ENCODE data around the gene TTC39C.
A peak's percentile ranks its signal among the peaks of the same experiment; 100 is the strongest.
"Not testable (repeated sequence)": the region's sequence is repeated elsewhere in the genome, so short reads cannot be mapped to it uniquely, and the experiment has no call there.

The TTC39C gene

DNA sequence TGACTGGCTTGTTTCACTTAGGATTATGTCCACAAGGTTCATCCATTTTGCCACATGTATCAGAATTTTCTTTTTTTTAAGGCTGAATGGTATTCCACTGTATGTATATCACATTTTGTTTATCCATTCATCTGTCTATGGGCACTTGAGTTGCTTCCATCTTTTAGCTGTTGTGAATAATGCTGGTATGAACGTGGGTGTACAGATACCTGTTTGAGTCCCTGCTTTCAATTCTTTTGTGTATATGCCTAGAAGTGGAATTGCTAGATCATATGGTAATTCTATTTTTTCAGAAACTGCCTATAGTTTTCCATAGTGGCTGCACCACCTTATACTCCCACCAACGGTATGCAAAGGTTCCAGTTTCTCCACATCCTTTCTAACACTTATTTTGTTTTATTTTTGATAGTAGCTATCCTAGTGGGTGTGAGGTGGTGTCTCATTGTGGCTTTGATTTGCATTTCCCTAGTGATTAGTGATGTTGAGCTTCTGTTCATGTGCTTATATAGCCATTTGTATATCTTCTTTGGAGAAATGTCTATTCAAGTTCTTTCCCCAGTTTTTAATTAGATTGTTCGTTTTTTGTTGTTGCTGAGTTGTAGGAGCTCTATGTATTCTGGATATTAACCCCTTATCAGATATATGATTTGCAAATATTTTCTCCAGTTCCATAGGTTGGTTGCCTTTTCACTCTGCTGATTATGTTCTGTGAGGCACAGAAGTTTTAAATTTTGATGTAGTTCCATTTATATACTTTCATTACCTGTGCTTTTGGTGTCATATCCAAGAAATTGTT, 40.7 kb downstream of the TTC39C start:
- no peak for DNase-seq

DNA sequence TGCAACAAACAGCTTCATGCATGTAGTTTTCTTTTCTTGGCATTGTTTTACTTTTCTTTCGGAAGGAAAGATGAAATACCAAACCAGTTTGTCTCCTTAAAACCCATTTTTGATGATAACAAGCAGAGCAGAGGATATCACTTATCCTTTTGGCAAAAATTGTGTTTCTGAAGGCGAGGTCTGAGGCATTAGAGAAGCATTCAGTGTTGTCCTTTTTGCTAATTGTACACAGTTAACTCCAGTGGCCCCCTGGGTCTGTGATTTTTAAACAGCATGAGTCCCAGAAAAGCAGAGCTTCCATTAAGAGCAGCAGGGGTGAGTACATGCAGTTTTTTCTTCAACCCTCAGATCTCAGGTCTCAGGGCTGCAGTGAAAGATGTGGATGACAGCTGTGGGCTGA, 41.3 kb downstream of the TTC39C start:
- DNase-seq = no peak

DNA sequence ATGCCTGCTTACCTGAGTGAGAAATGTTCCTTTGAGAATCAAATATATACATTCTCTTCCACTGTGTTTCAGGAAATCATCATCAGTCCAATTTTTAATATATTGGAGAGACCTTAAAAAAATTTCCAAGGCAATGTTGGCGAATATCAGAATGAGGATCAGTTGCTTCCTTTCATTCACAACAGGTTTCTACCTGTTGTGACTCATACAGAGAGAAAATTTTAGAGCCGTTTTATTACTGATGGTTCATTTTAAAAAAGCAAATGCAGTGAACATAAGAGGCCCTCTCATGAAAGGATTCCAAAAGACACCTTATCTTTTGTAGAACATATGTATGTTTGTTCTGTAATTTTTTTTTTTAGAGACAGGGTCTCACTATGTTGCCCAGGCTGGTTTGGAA, 42.0 kb downstream of the TTC39C start:
- no peak for DNase-seq

DNA sequence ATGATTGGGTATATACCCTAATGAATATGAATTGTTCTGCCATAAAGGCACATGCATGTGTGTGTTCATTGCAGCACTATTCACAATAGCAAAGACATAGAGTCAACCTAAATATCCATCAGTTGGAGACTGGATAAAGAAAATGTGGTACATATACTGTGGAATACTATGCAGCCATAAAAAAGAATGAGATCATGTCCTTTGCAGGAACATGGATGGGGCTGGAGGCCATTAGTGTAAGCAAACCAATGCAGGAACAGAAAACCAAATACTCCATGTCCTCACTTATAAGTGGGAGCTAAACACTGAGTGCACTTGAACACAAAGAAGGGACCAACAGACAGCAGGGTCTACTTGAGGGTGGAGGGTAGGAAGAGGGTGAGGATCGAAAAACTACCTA, 43.2 kb downstream of the TTC39C start:
- no peak for DNase-seq

DNA sequence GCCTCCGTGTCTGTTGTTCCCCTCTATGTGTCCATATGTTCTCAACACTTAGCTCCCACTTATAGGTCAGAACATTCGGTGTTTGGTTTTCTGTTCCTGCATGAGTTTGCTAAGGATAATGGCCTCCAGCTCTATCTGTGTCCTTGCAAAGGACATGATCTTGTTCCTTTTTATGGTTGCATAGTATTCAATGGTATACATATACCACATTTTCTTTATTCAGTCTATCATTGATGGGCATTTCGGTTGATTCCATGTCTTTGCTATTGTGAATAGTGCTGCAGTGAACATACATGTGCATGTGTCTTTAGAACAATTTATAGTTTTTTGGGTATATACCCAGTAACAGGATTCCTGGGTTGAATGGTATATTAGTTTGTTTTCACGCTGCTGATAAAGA, 44.8 kb downstream of the TTC39C start:
- DNase-seq = not testable (repeated sequence)

DNA sequence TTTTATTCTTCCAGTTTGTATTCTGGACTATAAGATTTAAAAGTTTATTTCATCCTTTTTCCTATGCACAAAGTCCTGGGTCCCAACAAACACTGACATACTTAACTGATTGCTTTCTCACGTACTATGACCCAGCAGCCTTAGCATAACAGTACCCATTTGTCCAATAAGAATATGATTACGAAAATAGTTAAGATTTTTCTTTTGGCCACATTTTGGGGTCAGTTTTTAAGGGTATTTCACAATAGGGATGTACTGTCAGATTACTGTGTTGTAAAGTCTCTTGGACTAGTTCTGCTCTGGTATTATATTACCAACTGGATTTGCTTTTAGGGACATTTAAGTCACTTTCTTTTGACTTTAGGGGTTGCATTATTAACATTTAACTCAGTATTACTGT, 46.1 kb downstream of the TTC39C start:
- DNase-seq = peak; percentile 62

DNA sequence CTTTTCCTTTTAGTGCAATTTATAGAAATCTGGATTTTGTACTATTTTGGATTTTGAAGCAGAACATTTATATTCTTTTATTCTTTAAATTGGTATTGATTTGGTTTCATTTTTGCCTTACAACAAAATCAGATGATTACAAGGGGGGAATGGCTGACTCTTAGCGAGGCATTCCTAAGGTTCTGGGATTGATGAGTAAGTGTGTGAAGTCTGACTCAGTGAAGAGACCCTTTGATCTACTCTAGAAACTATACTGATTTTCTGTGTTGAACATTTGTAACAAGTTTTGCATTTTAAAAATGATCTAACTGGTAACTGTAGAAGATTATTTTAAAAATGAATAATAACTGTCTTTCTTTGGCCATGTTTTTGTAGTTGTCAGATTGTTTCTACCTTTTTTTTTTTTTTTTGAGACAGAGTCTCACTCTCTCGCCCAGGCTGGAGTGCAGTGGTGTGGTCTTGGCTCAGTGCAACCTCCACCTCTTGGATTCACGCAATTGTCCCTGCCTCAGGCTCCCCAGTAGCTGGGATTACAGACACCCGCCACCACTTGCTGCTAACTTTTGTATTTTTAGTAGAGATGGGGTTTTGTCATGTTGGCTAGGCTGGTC, 48.7 kb downstream of the TTC39C start:
- no peak for DNase-seq

DNA sequence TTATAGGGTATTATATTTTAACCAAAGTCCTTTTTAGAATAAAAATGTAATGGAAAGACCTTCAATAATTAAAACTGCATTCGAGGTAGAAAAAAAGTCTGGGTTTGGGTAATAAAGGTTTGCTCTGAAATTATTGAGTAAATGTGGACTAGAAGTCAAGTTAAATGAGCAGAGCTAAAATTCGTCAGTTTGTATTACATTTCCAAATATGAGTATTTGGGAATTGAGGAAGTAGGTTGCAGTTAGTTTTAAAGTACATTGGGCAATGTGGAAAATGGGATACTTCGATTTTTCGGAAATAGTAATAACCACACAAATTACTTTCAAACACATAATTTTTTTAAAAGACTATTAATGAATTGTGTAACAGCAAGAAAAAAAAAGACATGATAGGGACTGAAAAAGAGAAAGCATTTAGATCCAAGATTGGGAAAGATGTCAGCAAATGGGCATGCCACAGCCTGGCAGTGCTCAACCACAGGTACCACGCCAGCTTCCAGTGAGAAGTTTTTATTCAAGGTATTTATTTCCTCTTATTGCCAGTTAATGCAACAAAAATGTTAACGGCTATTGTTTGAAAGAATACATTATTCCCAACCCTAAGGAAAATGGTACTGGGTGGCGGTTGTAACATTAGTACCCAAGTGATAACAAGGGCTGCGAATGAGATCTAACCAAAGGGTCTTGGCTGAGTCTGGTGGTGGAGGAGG, 50.0 kb downstream of the TTC39C start:
- DNase-seq = no peak

DNA sequence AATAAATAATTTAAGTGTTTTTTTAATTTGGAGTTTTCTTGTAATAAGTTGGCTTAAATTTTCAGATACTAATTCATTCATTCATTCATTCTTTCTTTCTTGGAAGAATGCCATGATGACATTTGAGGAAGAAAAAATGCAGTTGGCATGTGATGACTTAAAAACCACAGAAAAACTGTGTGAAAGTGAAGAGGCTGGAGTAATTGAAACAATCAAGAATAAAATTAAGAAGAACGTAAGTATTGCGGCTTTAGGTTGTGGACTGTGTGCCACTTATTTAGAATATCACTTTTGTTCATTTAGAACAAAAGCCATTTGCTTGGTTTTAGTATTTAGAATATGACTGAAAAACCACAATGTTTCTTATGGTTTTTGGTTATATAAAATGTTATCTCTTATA, 51.4 kb downstream of the TTC39C start:
- peak; percentile 14 for DNase-seq

DNA sequence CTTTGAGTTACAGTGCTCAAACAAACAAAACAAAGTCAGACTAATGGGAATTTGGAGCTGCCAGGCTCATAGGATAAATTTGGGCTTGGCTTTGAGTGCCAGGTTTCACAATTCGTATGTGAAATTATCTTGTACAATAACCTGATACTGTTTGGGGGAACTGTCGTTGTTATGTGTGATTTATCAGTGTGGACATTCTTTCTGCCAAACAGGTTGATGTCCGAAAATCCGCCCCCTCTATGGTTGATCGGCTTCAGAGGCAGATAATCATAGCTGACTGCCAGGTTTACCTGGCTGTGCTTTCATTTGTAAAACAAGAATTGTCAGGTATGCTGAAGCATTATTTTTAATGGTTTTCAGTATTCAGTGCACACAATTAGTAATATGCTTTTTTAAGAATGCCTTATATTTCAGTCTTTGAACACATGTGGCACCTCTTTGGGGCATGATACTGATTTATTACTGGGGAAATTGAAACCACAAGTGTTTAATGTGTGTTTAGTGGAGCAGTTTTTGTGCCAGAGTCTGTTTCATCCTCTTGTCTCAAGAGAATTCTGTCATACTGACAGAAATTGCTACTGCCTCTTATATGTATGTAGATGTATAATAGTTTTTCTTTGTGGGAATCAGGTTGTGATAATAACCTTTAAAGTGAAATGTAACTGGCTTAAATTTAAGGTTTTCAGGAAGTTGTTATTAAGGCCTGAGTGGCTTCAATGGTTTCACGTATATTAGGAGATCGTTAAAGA, 54.6 kb downstream of the TTC39C start:
- DNase-seq = no peak

DNA sequence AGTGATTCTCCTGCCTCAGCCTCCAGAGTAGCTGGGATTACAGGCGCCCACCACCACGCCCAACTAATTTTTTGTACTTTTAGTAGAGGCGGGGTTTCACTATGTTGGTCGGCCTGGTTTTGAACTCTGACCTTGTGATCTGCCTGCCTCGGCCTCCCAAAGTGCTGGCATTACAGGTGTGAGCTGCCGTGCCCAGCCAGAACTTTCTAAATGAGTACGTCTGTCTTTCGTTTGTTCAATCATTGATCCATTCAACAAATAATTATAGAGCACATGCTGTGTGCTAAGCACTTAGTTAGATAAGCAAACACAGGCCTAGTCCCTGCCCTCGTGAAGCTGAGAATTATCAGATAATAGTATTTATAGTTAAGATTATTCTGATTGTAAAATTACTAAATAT, 56.5 kb downstream of the TTC39C start:
- DNase-seq = no peak

DNA sequence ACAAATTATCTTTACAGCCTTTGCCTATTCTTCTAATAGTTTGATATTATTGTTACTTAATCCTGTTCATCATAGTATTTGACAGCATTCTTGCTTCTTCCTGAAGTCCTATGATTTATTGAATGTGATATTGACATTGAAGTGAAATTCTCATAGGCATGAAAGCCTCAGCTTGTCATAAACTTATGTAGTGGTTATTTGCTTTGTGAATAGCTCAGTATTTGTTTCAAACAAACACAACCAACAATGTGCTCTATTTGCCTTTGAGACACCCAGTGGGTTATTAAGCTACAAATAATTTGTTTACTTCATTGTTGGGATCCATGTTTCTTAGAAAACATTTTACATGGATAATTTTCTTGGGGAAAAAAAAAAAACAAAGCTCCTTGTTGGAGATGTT, 57.2 kb downstream of the TTC39C start:
- DNase-seq = no peak

DNA sequence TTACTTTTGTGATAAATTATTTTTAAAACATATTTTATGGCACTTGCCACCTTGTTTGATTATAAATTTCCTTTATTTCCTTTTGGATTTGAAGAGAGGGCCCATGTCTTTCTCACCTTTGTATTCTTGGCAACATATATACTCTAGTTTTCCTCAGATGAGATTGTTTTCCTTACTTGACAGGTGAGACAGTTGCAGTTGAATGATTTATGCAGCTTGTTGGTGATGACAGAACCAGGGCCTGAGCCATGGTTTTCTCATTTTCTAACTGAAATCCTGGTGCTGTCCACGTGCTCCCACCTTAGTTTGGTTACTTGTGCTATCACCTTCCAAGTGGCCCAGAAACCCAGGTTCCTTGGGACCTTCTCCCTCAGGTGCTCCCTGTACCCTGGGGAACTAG, 58.2 kb downstream of the TTC39C start:
- no peak for DNase-seq

DNA sequence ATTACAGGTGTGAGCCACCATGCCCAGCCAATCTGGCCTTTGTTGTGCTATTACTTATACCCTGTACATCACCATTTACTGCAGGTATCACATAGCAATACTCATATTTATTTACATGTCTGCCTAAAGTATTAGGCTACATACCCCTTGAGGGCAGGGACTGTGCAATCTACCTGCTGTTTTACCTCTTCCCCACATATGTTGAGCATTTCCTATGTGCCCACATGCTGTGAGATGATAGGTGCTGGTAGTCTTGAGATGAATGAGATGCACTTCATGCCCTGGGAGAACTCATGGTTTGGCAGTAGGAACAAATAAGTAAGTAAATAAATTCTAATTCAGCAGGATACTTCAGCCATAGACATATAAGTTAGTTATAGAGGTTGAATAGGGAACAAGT, 59.2 kb downstream of the TTC39C start:
- DNase-seq = no peak

DNA sequence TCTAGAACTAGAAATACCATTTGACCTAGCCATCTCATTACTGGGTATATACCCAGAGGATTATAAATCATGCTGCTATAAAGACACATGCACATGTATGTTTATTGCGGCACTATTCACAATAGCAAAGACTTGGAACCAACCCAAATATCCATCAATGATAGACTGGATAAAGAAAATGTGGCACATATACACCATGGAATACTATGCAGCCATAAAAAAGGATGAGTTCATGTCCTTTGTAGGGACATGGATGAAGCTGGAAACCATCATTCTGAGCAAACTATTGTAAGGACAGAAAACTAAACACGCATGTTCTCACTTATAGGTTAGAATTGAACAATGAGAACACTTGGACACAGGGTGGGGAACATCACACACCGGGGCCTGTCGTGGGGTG, 60.2 kb downstream of the TTC39C start:
- not testable (repeated sequence) for DNase-seq

DNA sequence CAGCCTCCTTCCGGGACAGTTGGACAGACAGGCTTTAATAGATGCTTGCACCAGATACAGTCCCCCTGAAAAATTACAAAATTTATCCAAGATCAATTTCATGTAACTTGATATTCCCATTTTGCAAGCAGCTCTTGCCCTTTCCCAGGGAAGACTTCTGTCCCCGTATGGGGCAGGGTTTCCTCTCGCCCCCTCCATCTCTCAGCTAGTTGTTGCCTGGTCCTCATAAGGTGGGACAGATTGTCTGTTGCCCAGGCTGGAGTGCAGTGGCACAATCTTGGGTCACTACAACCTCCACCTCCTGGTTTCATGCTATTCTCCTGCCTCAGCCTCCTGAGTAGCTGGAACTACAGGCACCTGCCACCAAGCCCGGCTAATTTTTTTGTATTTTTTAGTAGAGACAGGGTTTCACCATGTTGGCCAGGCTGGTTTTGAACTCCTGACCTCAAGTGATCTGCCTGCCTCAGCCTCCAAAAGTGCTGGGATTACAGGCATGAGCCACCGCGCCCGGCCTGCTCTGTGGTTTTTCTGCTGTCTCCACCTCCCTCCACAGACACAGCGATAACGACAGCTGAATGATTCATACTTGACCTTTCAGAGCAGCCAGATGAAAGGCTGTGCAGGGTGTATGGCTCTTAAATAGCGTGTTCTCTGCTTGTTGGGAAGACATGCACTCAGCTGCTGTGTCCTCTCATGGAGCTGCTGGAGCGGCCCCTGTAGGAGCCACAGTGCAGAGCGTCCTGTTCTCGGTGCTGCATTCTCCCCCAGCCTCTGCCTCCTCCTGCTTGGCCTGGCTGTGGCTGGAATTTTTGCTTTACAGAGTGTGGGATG, 61.4 kb downstream of the TTC39C start:
- DNase-seq = peak; percentile 98

DNA sequence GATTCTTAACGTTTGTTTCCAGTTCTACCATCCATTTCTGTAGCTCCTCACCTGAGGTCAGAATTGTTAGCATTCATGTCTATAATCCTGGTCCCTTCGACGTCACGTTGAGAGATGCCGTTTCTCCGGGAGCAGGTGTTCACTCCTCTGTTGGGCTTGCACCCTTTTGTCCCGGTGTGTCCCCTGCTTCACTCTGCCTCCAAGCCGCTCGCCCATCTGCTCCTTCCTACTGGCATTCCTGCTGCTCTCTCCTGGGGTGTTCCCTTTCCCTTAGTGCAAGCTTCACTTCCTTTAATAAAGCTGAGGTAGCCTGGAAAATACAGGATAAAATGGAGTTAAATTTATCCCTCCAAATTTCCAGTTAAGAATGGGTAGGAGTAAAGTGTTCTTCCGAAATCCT, 62.4 kb downstream of the TTC39C start:
- no peak for DNase-seq

DNA sequence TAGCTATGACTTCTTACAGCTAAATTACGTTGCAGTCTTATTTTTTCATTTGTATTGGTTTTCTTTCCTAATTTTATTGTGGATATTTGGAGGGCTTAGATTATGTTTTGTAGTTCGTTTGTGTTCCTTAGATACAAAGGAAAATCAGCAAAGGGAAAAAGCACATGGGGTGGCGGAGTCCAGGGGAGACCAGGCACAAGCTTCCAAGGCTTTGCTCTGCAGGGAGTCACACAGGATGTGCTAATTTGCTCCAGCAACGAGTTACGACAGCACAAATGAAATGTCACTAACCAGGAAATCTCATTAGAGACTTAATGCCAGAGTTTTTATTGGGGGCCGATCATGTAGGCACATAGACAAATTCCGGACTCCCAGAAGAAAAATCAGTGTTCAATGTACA, 63.8 kb downstream of the TTC39C start:
- no peak for DNase-seq

DNA sequence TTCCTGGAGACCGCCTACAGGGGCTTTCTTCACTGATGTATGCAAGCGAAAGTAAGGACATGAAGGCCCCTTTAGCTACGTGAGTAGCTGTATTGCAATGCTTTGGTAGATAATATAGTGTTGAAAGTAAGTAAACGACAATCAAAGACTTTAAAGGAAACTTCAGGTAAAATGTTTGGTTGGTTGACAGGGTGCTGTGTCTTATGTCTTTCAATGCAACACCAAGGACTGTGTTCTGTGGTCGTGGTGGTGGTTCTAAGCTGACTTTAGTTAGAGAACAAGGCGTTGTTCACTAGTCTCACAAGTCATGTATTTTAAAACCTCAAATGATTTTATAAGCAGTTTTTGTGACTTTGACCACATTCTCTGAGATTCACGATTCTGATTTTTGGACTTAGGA, 66.3 kb downstream of the TTC39C start:
- DNase-seq = no peak

DNA sequence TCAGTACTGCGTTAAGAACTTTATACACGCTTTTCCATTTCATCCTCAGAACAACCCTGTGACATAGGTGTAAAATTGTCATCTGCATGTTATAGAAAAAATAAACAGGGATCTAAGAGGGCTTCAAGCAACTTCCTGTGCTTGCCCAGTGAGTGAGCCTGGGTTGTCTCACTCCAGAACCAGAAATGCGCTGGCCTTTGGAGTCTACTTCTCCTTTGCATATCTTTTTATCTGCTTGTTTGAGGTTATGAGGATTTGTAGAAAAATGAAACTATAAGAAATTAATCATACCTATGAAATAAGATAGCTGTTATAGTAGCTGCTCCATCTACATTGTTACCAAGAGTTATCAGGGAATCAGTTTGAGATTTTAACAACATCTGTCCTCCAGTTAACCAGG, 69.0 kb downstream of the TTC39C start:
- DNase-seq = no peak

DNA sequence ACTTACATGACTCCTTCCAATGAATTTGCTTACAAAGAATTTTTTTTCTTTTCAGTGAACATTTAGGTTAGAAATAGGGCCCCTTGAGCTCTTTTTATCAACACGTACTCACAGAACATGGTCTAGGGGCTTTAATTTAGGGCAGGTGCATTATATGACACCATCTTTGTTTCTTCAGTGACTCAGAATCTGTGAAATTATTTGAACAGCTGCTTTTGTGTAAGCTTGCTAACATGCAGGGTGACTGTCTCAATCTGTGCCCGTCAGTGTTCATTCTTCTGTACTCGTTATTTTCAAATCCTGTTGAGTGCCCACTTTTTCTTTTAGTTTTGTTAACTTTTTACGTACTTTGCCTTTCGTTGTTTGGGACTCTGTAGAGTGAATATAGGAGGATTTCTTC, 71.5 kb downstream of the TTC39C start:
- no peak for DNase-seq

DNA sequence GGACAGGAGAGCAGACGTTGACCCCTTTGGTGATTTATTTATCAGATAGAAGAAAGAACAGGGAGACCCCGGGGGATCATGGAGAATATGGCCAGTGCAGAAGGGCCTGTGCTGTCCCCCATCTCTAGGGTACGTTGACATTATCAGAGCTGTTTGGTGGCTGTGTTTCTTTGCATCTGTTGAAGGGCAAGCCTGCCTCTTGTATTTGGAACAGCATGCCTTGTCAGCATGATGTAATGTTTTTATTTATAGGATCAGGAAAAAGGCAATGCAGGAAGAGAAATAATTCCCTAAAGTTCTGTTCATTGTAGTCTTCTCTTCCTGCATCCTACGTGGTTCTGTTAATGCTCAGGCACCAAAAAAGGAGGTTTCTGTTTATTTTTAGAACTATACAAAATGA, 74.5 kb downstream of the TTC39C start:
- DNase-seq = no peak
